Umbilical cord (tissue), 2 donors: Measurements from ENCODE around the gene NXPH3. TPM values are rescaled to one million over a fixed set of nuclear protein-coding genes. Genes with fewer than 3 reads are reported as not detected.

ENCODE experiments used
- DNase-seq: peaks from one replicate; pipeline ENCODE4 v3.0.0-alpha.2; 2015; ENCODE audit warnings: low spot score
- total RNA-seq: library from RNA; depleted of rRNA; stranded (reverse); fragments of >200 nt; gene quantifications from one replicate; pipeline ENCODE4 v1.2.3, GENCODE V29; 2014; ENCODE audit warnings: low replicate concordance; ENCODE audit not compliant: insufficient read depth

Gene NXPH3
- total RNA-seq, 1 donor from 2014 or later = 3.4 TPM

- no peak for DNase-seq
Measured at GRCh38 chr17:49590874-49591273, 15.2 kb downstream of the NXPH3 start.

- DNase-seq = no peak
Measured at GRCh38 chr17:49592263-49592662, 16.6 kb downstream of the NXPH3 start.

GRCh38 chr17:49595328-49595727 is 19.7 kb downstream of the NXPH3 start:
- no peak for DNase-seq

- no peak for DNase-seq
Measured at GRCh38 chr17:49595980-49596379, 20.3 kb downstream of the NXPH3 start.

GRCh38 chr17:49596613-49597244 is 21.1 kb downstream of the NXPH3 start:
- DNase-seq = no peak

GRCh38 chr17:49597436-49597835 is 21.8 kb downstream of the NXPH3 start:
- no peak for DNase-seq

GRCh38 chr17:49597928-49598655 is 22.4 kb downstream of the NXPH3 start:
- DNase-seq = no peak

- DNase-seq = no peak
Measured at GRCh38 chr17:49598918-49599317, 23.2 kb downstream of the NXPH3 start.

GRCh38 chr17:49600949-49601348 is 25.3 kb downstream of the NXPH3 start:
- DNase-seq = no peak

GRCh38 chr17:49602783-49603182 is 27.1 kb downstream of the NXPH3 start:
- no peak for DNase-seq

GRCh38 chr17:49603238-49603637 is 27.6 kb downstream of the NXPH3 start:
- peak; percentile 36 for DNase-seq

GRCh38 chr17:49603720-49604119 is 28.0 kb downstream of the NXPH3 start:
- no peak for DNase-seq

- DNase-seq = no peak
Measured at GRCh38 chr17:49604314-49604869, 28.7 kb downstream of the NXPH3 start.

- no peak for DNase-seq
Measured at GRCh38 chr17:49610883-49611584, 35.4 kb downstream of the NXPH3 start.

- DNase-seq = no peak
Measured at GRCh38 chr17:49612726-49613125, 37.1 kb downstream of the NXPH3 start.

- DNase-seq = no peak
Measured at GRCh38 chr17:49613182-49613800, 37.6 kb downstream of the NXPH3 start.

GRCh38 chr17:49616086-49616485 is 40.4 kb downstream of the NXPH3 start:
- no peak for DNase-seq

- peak; percentile 72 for DNase-seq
Measured at GRCh38 chr17:49616601-49617131, 41.0 kb downstream of the NXPH3 start.

GRCh38 chr17:49618028-49618611 is 42.4 kb downstream of the NXPH3 start:
- no peak for DNase-seq

- DNase-seq = no peak
Measured at GRCh38 chr17:49621420-49621819, 45.7 kb downstream of the NXPH3 start.

- DNase-seq = no peak
Measured at GRCh38 chr17:49621946-49622529, 46.4 kb downstream of the NXPH3 start.
